ENCODE results near the gene POR.

DNA sequence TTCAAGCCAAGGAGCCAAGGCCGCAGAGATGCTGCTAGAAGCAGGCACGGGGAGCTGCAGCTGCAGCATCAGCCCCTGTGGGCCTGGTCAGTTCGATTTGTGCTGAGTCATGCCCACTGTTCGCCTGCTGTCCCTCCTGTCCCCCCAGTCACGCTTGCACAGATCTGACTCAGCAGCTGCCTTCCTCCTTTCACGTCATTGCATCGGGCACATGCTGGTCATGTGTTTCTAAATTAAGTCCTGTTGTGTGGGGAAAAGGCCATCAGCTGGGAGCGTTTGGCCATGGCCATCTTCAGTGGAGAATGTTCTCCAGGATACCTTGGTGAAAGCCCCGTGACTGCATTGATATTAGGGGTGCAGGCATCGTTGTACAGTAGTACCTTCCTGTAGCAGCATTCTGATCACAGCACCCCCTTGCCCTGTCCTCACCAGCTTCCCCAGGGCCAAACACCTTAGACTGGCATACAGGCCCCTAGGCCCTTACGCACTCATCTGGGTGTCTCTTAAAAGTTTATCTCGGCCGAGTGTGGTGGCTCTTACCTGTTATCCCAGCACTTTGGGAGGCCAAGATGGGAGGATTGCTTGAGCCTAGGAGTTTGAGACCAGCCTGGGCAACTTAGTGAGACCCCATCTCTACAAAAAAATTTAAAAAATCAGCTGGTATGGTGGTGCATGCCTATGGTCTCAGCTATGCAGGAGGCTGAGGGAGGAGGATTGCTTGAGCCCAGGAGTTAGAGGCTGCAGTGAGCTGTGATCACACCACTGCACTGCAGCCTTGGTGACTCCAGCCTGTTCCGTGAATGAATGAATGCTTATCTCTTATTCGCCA, 23.2 kb downstream of the POR start:
- TF ChIP-seq SUZ12 (IDR thresholded peaks at IDR 0.05), result no peak
- no peak for TF ChIP-seq SP1 (IDR thresholded peaks at IDR 0.05)
- no peak for TF ChIP-seq BHLHE40 (IDR thresholded peaks at IDR 0.05; ENCODE audit: borderline replicate concordance)
- TF ChIP-seq ZNF384 (IDR thresholded peaks at IDR 0.05), result no peak
- no peak for TF ChIP-seq ELF4 (IDR thresholded peaks at IDR 0.05)
- TF ChIP-seq ARNT (IDR thresholded peaks at IDR 0.05), result no peak
- no peak for TF ChIP-seq HDGF (IDR thresholded peaks at IDR 0.05; ENCODE audit: borderline replicate concordance)
- TF ChIP-seq NFRKB (IDR thresholded peaks at IDR 0.05), result no peak
- TF ChIP-seq TARDBP (IDR thresholded peaks at IDR 0.05), result no peak
- no peak for TF ChIP-seq LEF1 (IDR thresholded peaks at IDR 0.05; ENCODE audit: borderline replicate concordance)
